HCT116 (cell line): Measurements from ENCODE around the gene MBP. TPM values are rescaled to one million over a fixed set of nuclear protein-coding genes. Genes with fewer than 3 reads are reported as not detected.

Source experiments
- ATAC-seq: fragments of 200-7000 bp; cut with Tn5 transposase; 2 replicates; pipeline ENCODE4 v1.9.1; 2020; ENCODE audit warnings: mild to moderate bottlenecking, moderate library complexity
- BruUV-seq: library from RNA; stranded (reverse); fragments of 400-500 nt; replicated peaks from 2 replicates; lab custom pipeline; 2021; lab: Mats Ljungman, UMichigan
- CTCF ChIA-PET: fragments of 300-600 bp; sonication (Branson Sonifier 250); formaldehyde crosslinking; loops from one replicate; lab custom pipeline; 2021; ENCODE audit warnings: antibody characterized with exemption; lab: Charles Lee
- POLR2A ChIA-PET: fragments of 300-600, 350-600 bp; sonication (Branson Sonifier 250); formaldehyde crosslinking; loops from one replicate; lab custom pipeline; 2021; ENCODE audit warnings: antibody characterized with exemption; lab: Charles Lee
- RAD21 ChIA-PET, 2 experiments: fragments of 300-600 bp; sonication (Branson Sonifier 250); formaldehyde crosslinking; loops; one replicate each; lab custom pipeline; 2023; ENCODE audit warnings: low total read pairs in 2 of 2; ENCODE audit not compliant: uncharacterized antibody in 2 of 2, unreplicated experiment in 2 of 2, low non-redundant PET in 1 of 2; lab: Charles Lee
- DNase-seq: peaks from one replicate; pipeline ENCODE4 v3.0.0-alpha.2; 2010; ENCODE audit warnings: low read depth, low spot score
- H2AFZ ChIP-seq: fragments of 200-600 bp; shearing (Covaris generic), sonication (generic); 2 replicates; pipeline ENCODE4 v1.6.1; 2017; ENCODE audit warnings: low read depth, mixed run types, mixed read lengths, antibody characterized with exemption, low read length; ENCODE audit not compliant: poor library complexity, severe bottlenecking
- H3K27ac ChIP-seq: 2 replicates; pipeline ENCODE4 v1.5.1; 2012; ENCODE audit warnings: low read depth, low read length
- H3K27me3 ChIP-seq: fragments of 200-600 bp; sonication (generic); 2 replicates; pipeline ENCODE4 v1.6.1; 2016; ENCODE audit warnings: mixed run types, low read length, mixed read lengths; ENCODE audit not compliant: insufficient read depth
- H3K36me3 ChIP-seq, 2 experiments: fragments of 200-500 bp in 1 of 2; fragments of 200-600 bp in 1 of 2; sonication (Bioruptor generic) in 1 of 2; sonication (generic) in 1 of 2; 2 replicates each; pipeline versions ENCODE4 v1.5.1 to v1.6.1; 2014 to 2016; ENCODE audit warnings: low read length in 2 of 2, inconsistent platforms in 1 of 2, mixed read lengths in 1 of 2, mixed run types in 1 of 2; ENCODE audit not compliant: insufficient read depth in 2 of 2, control insufficient read depth in 1 of 2
- H3K4me1 ChIP-seq, 2 experiments: fragments of 200-600 bp in 1 of 2; sonication (generic) in 1 of 2; 2 replicates each; pipeline versions ENCODE4 v1.5.1 to v1.6.1; 2012 to 2017; ENCODE audit warnings: low read length in 2 of 2, inconsistent platforms in 1 of 2, mild to moderate bottlenecking in 1 of 2, mixed read lengths in 1 of 2, mixed run types in 1 of 2, moderate library complexity in 1 of 2; ENCODE audit not compliant: insufficient read depth in 2 of 2, control insufficient read depth in 1 of 2
- H3K4me2 ChIP-seq: fragments of 200-600 bp; sonication (generic); 2 replicates; pipeline ENCODE4 v1.6.1; 2017; ENCODE audit warnings: mixed run types, low read length, mixed read lengths
- H3K4me3 ChIP-seq, 2 experiments: fragments of 200-600 bp in 1 of 2; sonication (generic) in 1 of 2; replicated peaks in 1 of 2; 2 replicates each; pipeline ENCODE4 v1.5.1; 2011 to 2016; ENCODE audit warnings: low read length in 2 of 2, control low read depth in 1 of 2, low read depth in 1 of 2, mild to moderate bottlenecking in 1 of 2, mixed read lengths in 1 of 2, mixed run types in 1 of 2
- H3K79me2 ChIP-seq: fragments of 200-600 bp; sonication (generic); 2 replicates; pipeline ENCODE4 v1.6.1; 2017; ENCODE audit warnings: mild to moderate bottlenecking, mixed run types, low read length, moderate library complexity, mixed read lengths; ENCODE audit not compliant: insufficient read depth
- H3K9ac ChIP-seq: fragments of 200-600 bp; sonication (generic); 2 replicates; pipeline ENCODE4 v1.6.1; 2016; ENCODE audit warnings: low read length, mixed read lengths
- H3K9me2 ChIP-seq: fragments of 200-600 bp; sonication (generic), shearing (Covaris generic); 2 replicates; pipeline ENCODE4 v1.6.1; 2017; ENCODE audit warnings: mixed run types, mild to moderate bottlenecking, moderate library complexity; ENCODE audit not compliant: insufficient read depth
- H3K9me3 ChIP-seq, 2 experiments: fragments of 200-500 bp in 1 of 2; fragments of 200-600 bp in 1 of 2; sonication (Bioruptor generic) in 1 of 2; sonication (generic) in 1 of 2; 2 replicates each; pipeline ENCODE4 v1.6.1; 2014 to 2017; ENCODE audit warnings: low read length in 2 of 2, mixed read lengths in 2 of 2, inconsistent platforms in 1 of 2, low read depth in 1 of 2, mild to moderate bottlenecking in 1 of 2, mixed run types in 1 of 2, moderate library complexity in 1 of 2; ENCODE audit not compliant: control insufficient read depth in 1 of 2, insufficient read depth in 1 of 2
- H4K20me1 ChIP-seq: fragments of 200-600 bp; sonication (generic), shearing (Covaris generic); 2 replicates; pipeline ENCODE4 v1.6.1; 2017; ENCODE audit warnings: mixed run types, mild to moderate bottlenecking, moderate library complexity; ENCODE audit not compliant: insufficient read depth
- CEBPB ChIP-seq: IDR thresholded peaks from 2 replicates; pipeline ENCODE4 v1.6.1; 2012; ENCODE audit warnings: low read depth
- EGR1 ChIP-seq: IDR thresholded peaks from 2 replicates; pipeline ENCODE4 v1.6.1; 2012; ENCODE audit warnings: low read depth
- ELF1 ChIP-seq: IDR thresholded peaks from 2 replicates; pipeline ENCODE4 v1.6.1; 2012; ENCODE audit warnings: low read depth, borderline replicate concordance
- EZH2 ChIP-seq: fragments of 200-600 bp; sonication (generic); IDR thresholded peaks from 2 replicates; pipeline ENCODE4 v1.6.1; 2017; ENCODE audit warnings: antibody characterized with exemption, mixed run types
- EZH2phosphoT487 ChIP-seq: fragments of 200-600 bp; IDR thresholded peaks from 2 replicates; pipeline ENCODE4 v1.6.1; 2018; ENCODE audit warnings: antibody characterized with exemption, borderline replicate concordance
- JUND ChIP-seq: IDR thresholded peaks from 2 replicates; pipeline ENCODE4 v1.6.1; 2012
- POLR2A ChIP-seq: IDR thresholded peaks from 2 replicates; pipeline ENCODE4 v1.7.0; 2011; ENCODE audit warnings: borderline replicate concordance; ENCODE audit not compliant: insufficient read depth, insufficient read length; ENCODE audit errors: extremely low read depth
- POLR2AphosphoS5 ChIP-seq: IDR thresholded peaks from 2 replicates; pipeline ENCODE4 v1.6.1; 2011; ENCODE audit warnings: mild to moderate bottlenecking, low read depth, low read length, moderate library complexity
- RAD21 ChIP-seq: IDR thresholded peaks from 2 replicates; pipeline ENCODE4 v1.6.1; 2012; ENCODE audit warnings: low read depth, mild to moderate bottlenecking
- SIN3A ChIP-seq: IDR thresholded peaks from 2 replicates; pipeline ENCODE4 v1.6.1; 2012; ENCODE audit warnings: low read depth
- SP1 ChIP-seq: IDR thresholded peaks from 2 replicates; pipeline ENCODE4 v1.6.1; 2012; ENCODE audit warnings: low read depth
- SRF ChIP-seq: IDR thresholded peaks from 2 replicates; pipeline ENCODE4 v1.6.1; 2012; ENCODE audit warnings: low read depth
- YY1 ChIP-seq: IDR thresholded peaks from 2 replicates; pipeline ENCODE4 v1.6.1; 2011; ENCODE audit warnings: low read length, low read depth, moderate library complexity, mild to moderate bottlenecking; ENCODE audit not compliant: insufficient replicate concordance; ENCODE audit errors: extremely low read depth
- ZFX ChIP-seq: fragments of 450-650 bp; IDR thresholded peaks from 2 replicates; pipeline ENCODE4 v1.6.1; 2017
- ZNF274 ChIP-seq: fragments of 200-500 bp; sonication (Bioruptor generic); IDR thresholded peaks from 2 replicates; pipeline ENCODE4 v1.6.1; 2014; ENCODE audit warnings: mild to moderate bottlenecking, low read depth, low read length, inconsistent platforms
- intact Hi-C: fragments of 100-400 bp; cut with micrococcal nuclease; formaldehyde crosslinking; loops from 2 replicates; pipeline ENCODE4 v1.10.0; 2022
- total RNA-seq: library from RNA; stranded (reverse); gene quantifications from one replicate; pipeline ENCODE4 v1.2.1, GENCODE V29; 2021; ENCODE audit not compliant: unreplicated experiment
- TF ChIP-seq, protein P1 (sequence below): IDR thresholded peaks from 2 replicates; pipeline ENCODE4 v1.6.1; 2011; ENCODE audit warnings: mild to moderate bottlenecking, low read length, moderate library complexity; ENCODE audit not compliant: insufficient replicate concordance; ENCODE audit errors: extremely low read depth
- TF ChIP-seq, protein P2 (sequence below), 3 experiments: fragments of 200-600 bp in 1 of 3; sonication (generic) in 1 of 3; IDR thresholded peaks in 2 of 3; conservative IDR thresholded peaks in 1 of 3; 2 replicates each; pipeline ENCODE4 v1.5.1; 2012 to 2017; ENCODE audit warnings: low read depth in 2 of 3, low read length in 2 of 3, antibody characterized with exemption in 1 of 3, borderline replicate concordance in 1 of 3, control low read depth in 1 of 3, mild to moderate bottlenecking in 1 of 3, mixed read lengths in 1 of 3, mixed run types in 1 of 3, moderate library complexity in 1 of 3; ENCODE audit not compliant: insufficient read depth in 1 of 3

MBP gene
- total RNA-seq, 1 experiment from 2014 or later = 34.9 TPM

DNA sequence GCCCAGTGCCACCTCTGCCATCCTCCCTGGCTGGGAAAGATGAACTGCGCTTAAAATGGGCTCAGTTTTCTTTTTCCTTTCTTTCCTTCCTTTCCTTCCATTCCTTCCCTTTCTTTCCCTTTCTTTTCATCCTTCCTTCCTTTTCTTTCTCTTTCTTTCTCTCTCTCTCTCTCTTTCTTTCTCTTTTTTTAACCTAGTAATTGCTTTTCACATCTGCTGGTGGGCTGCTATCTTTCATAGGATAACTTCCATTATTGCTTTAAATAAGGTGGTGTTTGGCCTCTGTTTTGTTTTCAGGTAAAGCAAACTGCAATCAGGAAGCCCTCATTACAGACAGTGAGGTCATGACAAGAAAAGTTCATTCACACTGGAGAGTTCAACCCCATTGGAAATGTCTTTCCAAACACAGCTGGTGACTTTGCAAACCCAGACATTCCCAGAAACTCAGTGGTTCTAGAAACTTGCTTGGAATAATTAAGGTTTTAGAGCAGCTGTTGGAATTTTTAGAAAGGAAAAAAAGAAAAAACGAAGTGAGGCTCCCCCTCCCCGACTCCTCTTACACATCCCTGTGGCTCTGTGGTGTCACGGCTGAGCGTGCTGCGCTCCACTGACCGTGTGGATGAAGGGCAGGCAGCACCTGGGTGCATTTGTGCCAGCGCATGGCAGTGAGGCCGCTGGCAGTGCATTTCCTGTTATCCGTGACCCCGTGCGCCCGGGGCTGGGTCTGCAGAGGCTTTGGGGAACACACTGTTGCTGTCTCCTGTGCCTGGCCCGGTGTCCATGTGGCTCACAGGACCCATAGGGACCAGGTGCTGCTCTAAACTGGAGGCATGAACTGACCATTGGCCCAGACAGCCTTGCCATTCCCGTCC lies 76.9 kb downstream of the MBP start:
- H3K27me3 ChIP-seq = no peaks in the 10 kb centered on the region
- no peaks in the 10 kb centered on the region for H3K36me3 ChIP-seq
- no peak overlapping the region for H3K27ac ChIP-seq
- peaks cover 16% of the 10 kb centered on the region; the same call in 1 of the 2 replicates for H3K79me2 ChIP-seq
- intact Hi-C loops = loop anchor here (10.0 kb wide), 1 partner anchor 51 kb away; no protein-coding TSS in a partner anchor
- ChIA-PET POLR2A (no interaction called here), CTCF (no interaction called here), RAD21 (no interaction called here)
- no peaks in the 10 kb centered on the region for H3K9me2 ChIP-seq
- DNase-seq (no peak), ATAC-seq (no peak)
- no TSS peak for BruUV-seq
- no peak overlapping the region for H3K4me3 ChIP-seq
- H3K9me3 ChIP-seq = no peaks in the 10 kb centered on the region
- H2AFZ ChIP-seq = no peak overlapping the region
- no peaks in the 10 kb centered on the region for H4K20me1 ChIP-seq
- peaks cover 0 to 5% of the 10 kb centered on the region in 2 experiments; a peak in 1 of 4 replicates for H3K4me1 ChIP-seq
- H3K9ac ChIP-seq = no peak overlapping the region
- no peak overlapping the region for H3K4me2 ChIP-seq
- TF ChIP-seq EGR1 = no peak
- TF ChIP-seq EZH2 = no peak
- no peak for TF ChIP-seq YY1
- no peak for TF ChIP-seq SIN3A
- TF ChIP-seq POLR2A = no peak
- TF ChIP-seq RAD21 = no peak
- TF ChIP-seq JUND = no peak
- TF ChIP-seq, protein P1, sequence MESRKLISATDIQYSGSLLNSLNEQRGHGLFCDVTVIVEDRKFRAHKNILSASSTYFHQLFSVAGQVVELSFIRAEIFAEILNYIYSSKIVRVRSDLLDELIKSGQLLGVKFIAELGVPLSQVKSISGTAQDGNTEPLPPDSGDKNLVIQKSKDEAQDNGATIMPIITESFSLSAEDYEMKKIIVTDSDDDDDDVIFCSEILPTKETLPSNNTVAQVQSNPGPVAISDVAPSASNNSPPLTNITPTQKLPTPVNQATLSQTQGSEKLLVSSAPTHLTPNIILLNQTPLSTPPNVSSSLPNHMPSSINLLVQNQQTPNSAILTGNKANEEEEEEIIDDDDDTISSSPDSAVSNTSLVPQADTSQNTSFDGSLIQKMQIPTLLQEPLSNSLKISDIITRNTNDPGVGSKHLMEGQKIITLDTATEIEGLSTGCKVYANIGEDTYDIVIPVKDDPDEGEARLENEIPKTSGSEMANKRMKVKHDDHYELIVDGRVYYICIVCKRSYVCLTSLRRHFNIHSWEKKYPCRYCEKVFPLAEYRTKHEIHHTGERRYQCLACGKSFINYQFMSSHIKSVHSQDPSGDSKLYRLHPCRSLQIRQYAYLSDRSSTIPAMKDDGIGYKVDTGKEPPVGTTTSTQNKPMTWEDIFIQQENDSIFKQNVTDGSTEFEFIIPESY = no peak
- no peak for TF ChIP-seq SP1
- no peak for TF ChIP-seq POLR2AphosphoS5
- no peak for TF ChIP-seq ZNF274
- TF ChIP-seq EZH2phosphoT487 = no peak
- no peak for TF ChIP-seq ZFX
- TF ChIP-seq ELF1 = no peak
- TF ChIP-seq SRF = no peak
- TF ChIP-seq CEBPB = no peak
- TF ChIP-seq, protein P2, sequence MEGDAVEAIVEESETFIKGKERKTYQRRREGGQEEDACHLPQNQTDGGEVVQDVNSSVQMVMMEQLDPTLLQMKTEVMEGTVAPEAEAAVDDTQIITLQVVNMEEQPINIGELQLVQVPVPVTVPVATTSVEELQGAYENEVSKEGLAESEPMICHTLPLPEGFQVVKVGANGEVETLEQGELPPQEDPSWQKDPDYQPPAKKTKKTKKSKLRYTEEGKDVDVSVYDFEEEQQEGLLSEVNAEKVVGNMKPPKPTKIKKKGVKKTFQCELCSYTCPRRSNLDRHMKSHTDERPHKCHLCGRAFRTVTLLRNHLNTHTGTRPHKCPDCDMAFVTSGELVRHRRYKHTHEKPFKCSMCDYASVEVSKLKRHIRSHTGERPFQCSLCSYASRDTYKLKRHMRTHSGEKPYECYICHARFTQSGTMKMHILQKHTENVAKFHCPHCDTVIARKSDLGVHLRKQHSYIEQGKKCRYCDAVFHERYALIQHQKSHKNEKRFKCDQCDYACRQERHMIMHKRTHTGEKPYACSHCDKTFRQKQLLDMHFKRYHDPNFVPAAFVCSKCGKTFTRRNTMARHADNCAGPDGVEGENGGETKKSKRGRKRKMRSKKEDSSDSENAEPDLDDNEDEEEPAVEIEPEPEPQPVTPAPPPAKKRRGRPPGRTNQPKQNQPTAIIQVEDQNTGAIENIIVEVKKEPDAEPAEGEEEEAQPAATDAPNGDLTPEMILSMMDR (IDR thresholded peaks at IDR 0.05 in 2 of 3, conservative IDR thresholded peaks at IDR 0.05 in 1 of 3; ENCODE audit: borderline replicate concordance in 1 of 3, insufficient read depth in 1 of 3, low read depth in 2 of 3, low read length in 2 of 3) = no peak
- TF ChIP-seq, all 23 proteins: peak for 0
